GM23338 (cell line): ENCODE measurements around the gene TAF4.

Source experiments
- CREB1 ChIP-seq: fragments of 250-450 bp; sonication (Bioruptor Pico); IDR thresholded peaks from 2 replicates; pipeline ENCODE4 v1.5.0; 2020; ENCODE audit warnings: low read depth, mild to moderate bottlenecking, moderate library complexity
- TF ChIP-seq, protein P1 (sequence below), 2 experiments: fragments of 200-600 bp in 1 of 2; sonication (generic) in 1 of 2; conservative IDR thresholded peaks; 2 replicates each; pipeline versions ENCODE4 v1.5.1 to v1.6.1; 2016 to 2017; ENCODE audit warnings: antibody characterized with exemption in 2 of 2, low read depth in 2 of 2, mild to moderate bottlenecking in 2 of 2, moderate library complexity in 1 of 2

DNA sequence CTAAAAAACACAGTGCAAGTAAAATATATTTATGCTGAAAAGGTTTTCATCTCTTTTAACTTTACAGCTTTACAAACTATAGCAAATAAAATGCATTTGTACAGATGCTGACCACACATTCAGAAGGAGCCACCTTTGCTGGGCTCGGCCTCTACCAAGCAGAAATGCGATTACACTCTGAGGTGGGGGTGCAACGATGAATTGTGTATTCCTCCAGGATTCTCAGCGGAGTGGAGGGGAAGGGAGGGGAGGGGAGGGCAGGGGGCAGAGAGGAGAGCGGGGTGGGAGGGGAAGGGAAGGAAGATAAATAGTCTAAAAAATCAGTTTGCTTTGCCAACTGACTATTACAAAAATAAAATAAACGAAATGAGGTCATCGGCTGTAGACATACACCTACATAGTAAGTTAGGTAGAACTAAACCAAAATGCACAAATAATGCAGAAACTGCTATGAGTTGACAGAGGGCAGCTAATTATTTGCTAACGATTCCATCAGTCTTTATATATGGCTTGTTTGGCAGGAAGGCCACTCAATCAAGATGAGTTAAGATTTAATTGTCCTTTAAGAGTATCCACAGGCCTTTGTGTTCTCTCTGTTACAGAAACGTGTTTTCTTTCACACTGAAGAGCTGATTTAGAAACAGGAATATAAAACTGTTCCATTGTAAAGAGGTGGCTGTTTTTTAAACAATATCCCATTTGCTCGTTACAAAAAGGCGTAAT is 90.1 kb downstream of the TAF4 start:
- TF ChIP-seq, protein P1, sequence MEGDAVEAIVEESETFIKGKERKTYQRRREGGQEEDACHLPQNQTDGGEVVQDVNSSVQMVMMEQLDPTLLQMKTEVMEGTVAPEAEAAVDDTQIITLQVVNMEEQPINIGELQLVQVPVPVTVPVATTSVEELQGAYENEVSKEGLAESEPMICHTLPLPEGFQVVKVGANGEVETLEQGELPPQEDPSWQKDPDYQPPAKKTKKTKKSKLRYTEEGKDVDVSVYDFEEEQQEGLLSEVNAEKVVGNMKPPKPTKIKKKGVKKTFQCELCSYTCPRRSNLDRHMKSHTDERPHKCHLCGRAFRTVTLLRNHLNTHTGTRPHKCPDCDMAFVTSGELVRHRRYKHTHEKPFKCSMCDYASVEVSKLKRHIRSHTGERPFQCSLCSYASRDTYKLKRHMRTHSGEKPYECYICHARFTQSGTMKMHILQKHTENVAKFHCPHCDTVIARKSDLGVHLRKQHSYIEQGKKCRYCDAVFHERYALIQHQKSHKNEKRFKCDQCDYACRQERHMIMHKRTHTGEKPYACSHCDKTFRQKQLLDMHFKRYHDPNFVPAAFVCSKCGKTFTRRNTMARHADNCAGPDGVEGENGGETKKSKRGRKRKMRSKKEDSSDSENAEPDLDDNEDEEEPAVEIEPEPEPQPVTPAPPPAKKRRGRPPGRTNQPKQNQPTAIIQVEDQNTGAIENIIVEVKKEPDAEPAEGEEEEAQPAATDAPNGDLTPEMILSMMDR (conservative IDR thresholded peaks at IDR 0.05; ENCODE audit: low read depth in 2 of 2) = no peak
- no peak for TF ChIP-seq CREB1 (CRISPR knock-in tag)
